HepG2 (cell line): ENCODE results near the gene FAAH2. TPM values are rescaled to one million over a fixed set of nuclear protein-coding genes. Genes with fewer than 3 reads are reported as not detected.

Experiments used
- ATAC-seq: fragments of 200-7000 bp; cut with Tn5 transposase; 3 replicates; pipeline ENCODE4 v1.9.1; 2020; ENCODE audit warnings: mild to moderate bottlenecking, moderate library complexity
- BruUV-seq: library from RNA; stranded (reverse); fragments of 400-500 nt; replicated peaks from 2 replicates; lab custom pipeline; 2021; lab: Mats Ljungman, UMichigan
- CTCF ChIA-PET: fragments of 300-600 bp; formaldehyde crosslinking; extraction: SDS; loops from one replicate; lab custom pipeline; 2021; ENCODE audit warnings: low total read pairs, inconsistent platforms, low intra/inter-chr PET ratio; lab: Yijun Ruan, JAX
- POLR2A ChIA-PET: fragments of 350-600 bp; sonication (Branson Sonifier 250); formaldehyde crosslinking; loops from one replicate; lab custom pipeline; 2020; ENCODE audit warnings: antibody characterized with exemption, inconsistent platforms; lab: Yijun Ruan, JAX
- DNase-seq: peaks from one replicate; pipeline ENCODE4 v3.0.0-alpha.2; 2015; ENCODE audit warnings: low spot score
- FAIRE-seq: peaks from 3 replicates; lab custom pipeline; 2011; peaks lifted over from hg19 to GRCh38; lab: Jason Lieb, UNC
- H2AFZ ChIP-seq: one replicate; pipeline ENCODE4 v1.6.1; 2011; ENCODE audit warnings: low read length, inconsistent platforms
- H3K27ac ChIP-seq: fragments of 300-600 bp; 3 replicates; pipeline ENCODE4 v1.8.0; 2011; ENCODE audit warnings: mixed run types, mild to moderate bottlenecking, mixed read lengths, low read length, inconsistent platforms; ENCODE audit not compliant: insufficient read depth; ENCODE audit errors: extremely low read length
- H3K27me3 ChIP-seq, 2 experiments: fragments of 200-600 bp in 1 of 2; 2 replicates in 1 of 2; 3 replicates in 1 of 2; pipeline versions ENCODE4 v1.6.0 to v1.8.0; 2011; ENCODE audit warnings: low read length in 2 of 2, mild to moderate bottlenecking in 2 of 2, moderate library complexity in 2 of 2, inconsistent platforms in 1 of 2; ENCODE audit not compliant: insufficient read depth in 2 of 2, control insufficient read depth in 1 of 2
- H3K36me3 ChIP-seq, 2 experiments: fragments of 200-600 bp in 1 of 2; replicated peaks in 1 of 2; 2 replicates in 1 of 2; 3 replicates in 1 of 2; pipeline versions ENCODE4 v1.5.1 to v1.8.0; 2011; ENCODE audit warnings: low read length in 2 of 2, inconsistent platforms in 1 of 2; ENCODE audit not compliant: insufficient read depth in 2 of 2, control insufficient read depth in 1 of 2
- H3K4me1 ChIP-seq: 2 replicates; pipeline ENCODE4 v1.5.1; 2012; ENCODE audit warnings: low read length, inconsistent platforms; ENCODE audit not compliant: insufficient read depth
- H3K4me2 ChIP-seq: 2 replicates; pipeline ENCODE4 v1.6.0; 2011; ENCODE audit warnings: low read depth, low read length, inconsistent platforms
- H3K4me3 ChIP-seq, 3 experiments: fragments of 200-600 bp in 1 of 3; sonication (generic), shearing (Covaris generic) in 1 of 3; replicated peaks in 1 of 3; 2 replicates each; pipeline ENCODE4 v1.5.1; 2011 to 2016; ENCODE audit warnings: low read length in 3 of 3, inconsistent platforms in 2 of 3, low read depth in 2 of 3, mild to moderate bottlenecking in 2 of 3, control low read depth in 1 of 3, mixed read lengths in 1 of 3; ENCODE audit not compliant: insufficient read depth in 1 of 3
- H3K79me2 ChIP-seq: one replicate; pipeline ENCODE4 v1.6.1; 2011; ENCODE audit warnings: low read length, inconsistent platforms; ENCODE audit not compliant: insufficient read depth
- H3K9ac ChIP-seq: 2 replicates; pipeline ENCODE4 v1.6.0; 2011; ENCODE audit warnings: mild to moderate bottlenecking, low read depth, low read length, inconsistent platforms; ENCODE audit not compliant: insufficient read depth
- H3K9me3 ChIP-seq: 2 replicates; pipeline ENCODE4 v1.5.1; 2012; ENCODE audit warnings: mild to moderate bottlenecking, low read length
- H4K20me1 ChIP-seq: 2 replicates; pipeline ENCODE4 v1.6.0; 2011; ENCODE audit warnings: inconsistent platforms, mild to moderate bottlenecking, low read length, moderate library complexity; ENCODE audit not compliant: insufficient read depth
- BRCA1 ChIP-seq: sonication (generic); formaldehyde crosslinking; IDR thresholded peaks from 2 replicates; pipeline ENCODE4 v1.4.0; 2020; ENCODE audit warnings: missing genetic modification reagents
- FOXP4 ChIP-seq: sonication (generic); formaldehyde crosslinking; IDR thresholded peaks from 2 replicates; pipeline ENCODE4 v1.4.0; 2020; ENCODE audit warnings: missing genetic modification reagents
- KDM5A ChIP-seq: fragments of 200-600 bp; sonication (generic); IDR thresholded peaks from 2 replicates; pipeline ENCODE4 v1.7.0; 2018; ENCODE audit warnings: antibody characterized with exemption, mild to moderate bottlenecking, low read length, borderline replicate concordance
- KMT2A ChIP-seq: sonication (generic); formaldehyde crosslinking; IDR thresholded peaks from 2 replicates; pipeline ENCODE4 v1.4.0; 2020; ENCODE audit warnings: missing genetic modification reagents
- MIXL1 ChIP-seq: IDR thresholded peaks from 2 replicates; pipeline ENCODE4 v1.6.1; 2016
- SYNCRIP ChIP-seq: fragments of 200-400 bp; formaldehyde crosslinking; IDR thresholded peaks from 2 replicates; pipeline ENCODE4 v1.6.1; 2018; ENCODE audit warnings: mild to moderate bottlenecking, low read depth, low read length; ENCODE audit not compliant: insufficient read depth
- ZNF674 ChIP-seq: sonication (generic); formaldehyde crosslinking; IDR thresholded peaks from 2 replicates; pipeline ENCODE4 v1.5.0; 2020; ENCODE audit warnings: low read depth, mild to moderate bottlenecking, missing genetic modification reagents
- ZNF83 ChIP-seq: sonication (generic); formaldehyde crosslinking; IDR thresholded peaks from 2 replicates; pipeline ENCODE4 v1.4.0; 2020; ENCODE audit warnings: missing genetic modification reagents, mild to moderate bottlenecking, borderline replicate concordance
- WGBS: methylation state at CpG from one replicate; pipeline ENCODE4 v1.1.6; 2017; ENCODE audit warnings: low lambda C conversion rate; 5-methylcytosine and 5-hydroxymethylcytosine counted together
- in situ Hi-C: cut with HindIII; loops from 2 replicates; pipeline ENCODE4 v1.10.0; 2017; ENCODE audit warnings: low pct_unique_long_range_greater_than_20kb; ENCODE audit not compliant: extremely low pct_ligation_motif_present
- intact Hi-C: fragments of 100-400 bp; cut with micrococcal nuclease; formaldehyde crosslinking; loops from one replicate; pipeline ENCODE4 v1.10.0; 2022; ENCODE audit not compliant: unreplicated experiment
- polyA plus RNA-seq, 8 experiments: library from polyadenylated mRNA; depleted of rRNA in 3 of 8; stranded (reverse) in 7 of 8; unstranded in 1 of 8; fragments of >200 nt; fragmentation: Illumina TruSeq in 4 of 8; extraction: Trizol in 4 of 8; gene quantifications; 2 replicates each; pipeline versions ENCODE4 v1.2.1 to v1.2.3, GENCODE V29; 2011 to 2016; ENCODE audit warnings: low read depth in 4 of 8, missing spikeins in 1 of 8, mixed read lengths in 1 of 8; ENCODE audit not compliant: insufficient read depth in 1 of 8
- total RNA-seq, 5 experiments: library from RNA; depleted of rRNA; stranded (reverse); fragments of >200 nt; fragmentation: Illumina TruSeq; extraction: Trizol; gene quantifications; 2 replicates each; pipeline ENCODE4 v1.2.3, GENCODE V29; 2016; ENCODE audit warnings: low read depth in 1 of 5
- TF ChIP-seq, protein P1 (sequence below): sonication (generic); formaldehyde crosslinking; IDR thresholded peaks from 2 replicates; pipeline ENCODE4 v1.4.0; 2020; ENCODE audit warnings: missing genetic modification reagents
- TF ChIP-seq, protein P2 (sequence below): sonication (generic); formaldehyde crosslinking; IDR thresholded peaks from 2 replicates; pipeline ENCODE4 v1.5.0; 2020; ENCODE audit warnings: missing genetic modification reagents
- TF ChIP-seq, protein P3 (sequence below), 2 experiments: IDR thresholded peaks; 2 replicates each; pipeline ENCODE4 v1.6.1; 2011 to 2012; ENCODE audit warnings: low read length in 2 of 2, borderline replicate concordance in 1 of 2, low read depth in 1 of 2, mild to moderate bottlenecking in 1 of 2, moderate library complexity in 1 of 2
- TF ChIP-seq, protein P4 (sequence below): IDR thresholded peaks from 2 replicates; pipeline ENCODE4 v1.6.1; 2016; ENCODE audit warnings: mild to moderate bottlenecking, missing biosample characterization, missing genetic modification reagents

The FAAH2 gene
- total and polyA plus RNA-seq, 2 of the 13 experiments (the other 11 are each of a cell fraction or from before 2014, with no cell fraction given), result 1.6 to 3.3 TPM

- intact Hi-C loops, result no loop called here
- Histone ChIP-seq H3K9ac (no peak overlapping the region), H3K4me1 (no peaks in the 10 kb centered on the region), H4K20me1 (no peaks in the 10 kb centered on the region), H3K4me2 (no peak overlapping the region), H2AFZ (no peak overlapping the region), H3K36me3 (no peaks in the 10 kb centered on the region), H3K4me3 (no peak overlapping the region), H3K9me3 (no peaks in the 10 kb centered on the region), H3K27ac (no peak overlapping the region), H3K79me2 (no peaks in the 10 kb centered on the region), H3K27me3 (no peaks in the 10 kb centered on the region)
- BruUV-seq, result no TSS peak
- ATAC-seq, result no peak
- POLR2A ChIA-PET, result no interaction called here
- WGBS, result 48% methylated on average over 2 of the region's 6 CpGs
- in situ Hi-C loops, result no loop called here
- DNase-seq, result no peak
- CTCF ChIA-PET, result no interaction called here
- TF ChIP-seq SYNCRIP (no peak), KDM5A (no peak), ZNF83 (no peak), ZNF674 (CRISPR knock-in tag) (no peak), KMT2A (CRISPR knock-in tag) (no peak), FOXP4 (CRISPR knock-in tag) (no peak), BRCA1 (CRISPR knock-in tag) (no peak), MIXL1 (CRISPR knock-in tag) (no peak)
- TF ChIP-seq, protein P1, sequence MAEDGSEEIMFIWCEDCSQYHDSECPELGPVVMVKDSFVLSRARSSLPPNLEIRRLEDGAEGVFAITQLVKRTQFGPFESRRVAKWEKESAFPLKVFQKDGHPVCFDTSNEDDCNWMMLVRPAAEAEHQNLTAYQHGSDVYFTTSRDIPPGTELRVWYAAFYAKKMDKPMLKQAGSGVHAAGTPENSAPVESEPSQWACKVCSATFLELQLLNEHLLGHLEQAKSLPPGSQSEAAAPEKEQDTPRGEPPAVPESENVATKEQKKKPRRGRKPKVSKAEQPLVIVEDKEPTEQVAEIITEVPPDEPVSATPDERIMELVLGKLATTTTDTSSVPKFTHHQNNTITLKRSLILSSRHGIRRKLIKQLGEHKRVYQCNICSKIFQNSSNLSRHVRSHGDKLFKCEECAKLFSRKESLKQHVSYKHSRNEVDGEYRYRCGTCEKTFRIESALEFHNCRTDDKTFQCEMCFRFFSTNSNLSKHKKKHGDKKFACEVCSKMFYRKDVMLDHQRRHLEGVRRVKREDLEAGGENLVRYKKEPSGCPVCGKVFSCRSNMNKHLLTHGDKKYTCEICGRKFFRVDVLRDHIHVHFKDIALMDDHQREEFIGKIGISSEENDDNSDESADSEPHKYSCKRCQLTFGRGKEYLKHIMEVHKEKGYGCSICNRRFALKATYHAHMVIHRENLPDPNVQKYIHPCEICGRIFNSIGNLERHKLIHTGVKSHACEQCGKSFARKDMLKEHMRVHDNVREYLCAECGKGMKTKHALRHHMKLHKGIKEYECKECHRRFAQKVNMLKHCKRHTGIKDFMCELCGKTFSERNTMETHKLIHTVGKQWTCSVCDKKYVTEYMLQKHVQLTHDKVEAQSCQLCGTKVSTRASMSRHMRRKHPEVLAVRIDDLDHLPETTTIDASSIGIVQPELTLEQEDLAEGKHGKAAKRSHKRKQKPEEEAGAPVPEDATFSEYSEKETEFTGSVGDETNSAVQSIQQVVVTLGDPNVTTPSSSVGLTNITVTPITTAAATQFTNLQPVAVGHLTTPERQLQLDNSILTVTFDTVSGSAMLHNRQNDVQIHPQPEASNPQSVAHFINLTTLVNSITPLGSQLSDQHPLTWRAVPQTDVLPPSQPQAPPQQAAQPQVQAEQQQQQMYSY (CRISPR knock-in tag), result no peak
- TF ChIP-seq, protein P2, sequence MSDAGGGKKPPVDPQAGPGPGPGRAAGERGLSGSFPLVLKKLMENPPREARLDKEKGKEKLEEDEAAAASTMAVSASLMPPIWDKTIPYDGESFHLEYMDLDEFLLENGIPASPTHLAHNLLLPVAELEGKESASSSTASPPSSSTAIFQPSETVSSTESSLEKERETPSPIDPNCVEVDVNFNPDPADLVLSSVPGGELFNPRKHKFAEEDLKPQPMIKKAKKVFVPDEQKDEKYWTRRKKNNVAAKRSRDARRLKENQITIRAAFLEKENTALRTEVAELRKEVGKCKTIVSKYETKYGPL (CRISPR knock-in tag), result no peak
- TF ChIP-seq, protein P3, sequence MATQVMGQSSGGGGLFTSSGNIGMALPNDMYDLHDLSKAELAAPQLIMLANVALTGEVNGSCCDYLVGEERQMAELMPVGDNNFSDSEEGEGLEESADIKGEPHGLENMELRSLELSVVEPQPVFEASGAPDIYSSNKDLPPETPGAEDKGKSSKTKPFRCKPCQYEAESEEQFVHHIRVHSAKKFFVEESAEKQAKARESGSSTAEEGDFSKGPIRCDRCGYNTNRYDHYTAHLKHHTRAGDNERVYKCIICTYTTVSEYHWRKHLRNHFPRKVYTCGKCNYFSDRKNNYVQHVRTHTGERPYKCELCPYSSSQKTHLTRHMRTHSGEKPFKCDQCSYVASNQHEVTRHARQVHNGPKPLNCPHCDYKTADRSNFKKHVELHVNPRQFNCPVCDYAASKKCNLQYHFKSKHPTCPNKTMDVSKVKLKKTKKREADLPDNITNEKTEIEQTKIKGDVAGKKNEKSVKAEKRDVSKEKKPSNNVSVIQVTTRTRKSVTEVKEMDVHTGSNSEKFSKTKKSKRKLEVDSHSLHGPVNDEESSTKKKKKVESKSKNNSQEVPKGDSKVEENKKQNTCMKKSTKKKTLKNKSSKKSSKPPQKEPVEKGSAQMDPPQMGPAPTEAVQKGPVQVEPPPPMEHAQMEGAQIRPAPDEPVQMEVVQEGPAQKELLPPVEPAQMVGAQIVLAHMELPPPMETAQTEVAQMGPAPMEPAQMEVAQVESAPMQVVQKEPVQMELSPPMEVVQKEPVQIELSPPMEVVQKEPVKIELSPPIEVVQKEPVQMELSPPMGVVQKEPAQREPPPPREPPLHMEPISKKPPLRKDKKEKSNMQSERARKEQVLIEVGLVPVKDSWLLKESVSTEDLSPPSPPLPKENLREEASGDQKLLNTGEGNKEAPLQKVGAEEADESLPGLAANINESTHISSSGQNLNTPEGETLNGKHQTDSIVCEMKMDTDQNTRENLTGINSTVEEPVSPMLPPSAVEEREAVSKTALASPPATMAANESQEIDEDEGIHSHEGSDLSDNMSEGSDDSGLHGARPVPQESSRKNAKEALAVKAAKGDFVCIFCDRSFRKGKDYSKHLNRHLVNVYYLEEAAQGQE (IDR thresholded peaks at IDR 0.05; ENCODE audit: borderline replicate concordance in 1 of 2, low read depth in 1 of 2, low read length in 2 of 2), result no peak
- TF ChIP-seq, protein P4, sequence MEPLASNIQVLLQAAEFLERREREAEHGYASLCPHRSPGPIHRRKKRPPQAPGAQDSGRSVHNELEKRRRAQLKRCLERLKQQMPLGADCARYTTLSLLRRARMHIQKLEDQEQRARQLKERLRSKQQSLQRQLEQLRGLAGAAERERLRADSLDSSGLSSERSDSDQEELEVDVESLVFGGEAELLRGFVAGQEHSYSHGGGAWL, result no peak
- no peak for FAIRE-seq
These were observed 195.0 kb downstream of the FAAH2 start for GRCh38 chrX:57481514-57481913.
